Activated B cell treated with CpG ODN at 0.5 μM for 24 hours (primary cell): ENCODE data around the gene ABL1. TPM values are rescaled to one million over a fixed set of nuclear protein-coding genes. Genes with fewer than 3 reads are reported as not detected.

Experiments
- ATAC-seq: fragments of 200-7000 bp; cut with Tn5 transposase; one replicate; pipeline ENCODE4 v1.10.0; 2021; ENCODE audit warnings: low read depth, mild to moderate bottlenecking, moderate library complexity
- CTCF ChIA-PET: fragments of 350-600 bp; sonication (Branson Sonifier 250); formaldehyde crosslinking; loops from one replicate; lab custom pipeline; 2021; ENCODE audit warnings: antibody characterized with exemption; lab: Charles Lee
- POLR2A ChIA-PET: fragments of 350-600 bp; sonication (Branson Sonifier 250); formaldehyde crosslinking; loops from one replicate; lab custom pipeline; 2021; ENCODE audit warnings: antibody characterized with exemption; lab: Charles Lee
- DNase-seq: peaks from one replicate; pipeline ENCODE4 v3.0.0; 2022
- H3K27ac Mint-ChIP-seq: one replicate; pipeline ENCODE4 v1.8.0; 2020; ENCODE audit warnings: mixed read lengths
- H3K27me3 Mint-ChIP-seq: one replicate; pipeline ENCODE4 v1.8.0; 2021; ENCODE audit warnings: mixed read lengths
- H3K36me3 Mint-ChIP-seq: one replicate; pipeline ENCODE4 v1.8.0; 2021; ENCODE audit warnings: low read depth, mixed read lengths
- H3K4me1 Mint-ChIP-seq: one replicate; pipeline ENCODE4 v1.8.0; 2021; ENCODE audit warnings: mixed read lengths
- H3K4me3 Mint-ChIP-seq: one replicate; pipeline ENCODE4 v1.8.0; 2020; ENCODE audit warnings: mild to moderate bottlenecking, mixed read lengths
- H3K9me3 Mint-ChIP-seq: one replicate; pipeline ENCODE4 v1.8.0; 2020; ENCODE audit warnings: mixed read lengths
- intact Hi-C: fragments of 100-400 bp; cut with micrococcal nuclease; formaldehyde crosslinking; loops from one replicate; pipeline ENCODE4 v1.15.1; 2024
- total RNA-seq: library from RNA; stranded (reverse); gene quantifications from 2 replicates; pipeline ENCODE4 v1.2.3, GENCODE V29; 2022
- TF ChIP-seq, protein P1 (sequence below): fragments of 200-600 bp; IDR thresholded peaks from one replicate; pipeline ENCODE4 v1.8.0; 2022; ENCODE audit warnings: antibody characterized with exemption, mild to moderate bottlenecking

The ABL1 gene
- total RNA-seq, 1 donor from 2014 or later, result 41.6 TPM

DNA sequence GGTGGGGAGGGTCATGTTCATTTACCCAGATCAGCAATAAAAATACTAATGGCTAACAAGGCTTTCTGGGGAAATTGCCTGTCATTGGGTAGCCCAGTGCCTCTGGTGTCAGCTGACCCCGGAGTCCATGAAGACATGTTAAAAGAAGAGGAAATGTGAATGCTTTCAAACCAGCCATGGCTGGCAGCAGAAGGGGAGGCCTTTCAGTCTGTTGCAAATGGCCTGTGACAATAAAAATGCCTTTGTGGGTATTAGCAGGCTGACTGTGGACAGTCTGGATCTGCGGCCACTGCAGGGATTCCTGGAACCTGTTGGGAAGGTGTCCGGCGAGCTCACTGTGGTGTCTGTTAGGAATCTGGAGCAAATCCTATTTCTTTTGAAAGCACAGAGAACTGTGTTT lies 7.5 kb downstream of the ABL1 start:
- Mint-ChIP-seq H3K4me1 (peaks cover 24% of the 10 kb centered on the region), H3K36me3 (no peaks in the 10 kb centered on the region), H3K4me3 (no peak overlapping the region), H3K27me3 (no peaks in the 10 kb centered on the region), H3K27ac (no peak overlapping the region), H3K9me3 (no peaks in the 10 kb centered on the region)
- TF ChIP-seq, protein P1, sequence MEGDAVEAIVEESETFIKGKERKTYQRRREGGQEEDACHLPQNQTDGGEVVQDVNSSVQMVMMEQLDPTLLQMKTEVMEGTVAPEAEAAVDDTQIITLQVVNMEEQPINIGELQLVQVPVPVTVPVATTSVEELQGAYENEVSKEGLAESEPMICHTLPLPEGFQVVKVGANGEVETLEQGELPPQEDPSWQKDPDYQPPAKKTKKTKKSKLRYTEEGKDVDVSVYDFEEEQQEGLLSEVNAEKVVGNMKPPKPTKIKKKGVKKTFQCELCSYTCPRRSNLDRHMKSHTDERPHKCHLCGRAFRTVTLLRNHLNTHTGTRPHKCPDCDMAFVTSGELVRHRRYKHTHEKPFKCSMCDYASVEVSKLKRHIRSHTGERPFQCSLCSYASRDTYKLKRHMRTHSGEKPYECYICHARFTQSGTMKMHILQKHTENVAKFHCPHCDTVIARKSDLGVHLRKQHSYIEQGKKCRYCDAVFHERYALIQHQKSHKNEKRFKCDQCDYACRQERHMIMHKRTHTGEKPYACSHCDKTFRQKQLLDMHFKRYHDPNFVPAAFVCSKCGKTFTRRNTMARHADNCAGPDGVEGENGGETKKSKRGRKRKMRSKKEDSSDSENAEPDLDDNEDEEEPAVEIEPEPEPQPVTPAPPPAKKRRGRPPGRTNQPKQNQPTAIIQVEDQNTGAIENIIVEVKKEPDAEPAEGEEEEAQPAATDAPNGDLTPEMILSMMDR, result no peak
- intact Hi-C loops, result no loop called here
- ChIA-PET POLR2A (no interaction called here), CTCF (interaction anchor here (1.5 kb wide), 1 partner anchor 204 kb away, joined by 3 read pairs; no protein-coding TSS in a partner anchor)
- ATAC-seq (no peak), DNase-seq (no peak)

DNA sequence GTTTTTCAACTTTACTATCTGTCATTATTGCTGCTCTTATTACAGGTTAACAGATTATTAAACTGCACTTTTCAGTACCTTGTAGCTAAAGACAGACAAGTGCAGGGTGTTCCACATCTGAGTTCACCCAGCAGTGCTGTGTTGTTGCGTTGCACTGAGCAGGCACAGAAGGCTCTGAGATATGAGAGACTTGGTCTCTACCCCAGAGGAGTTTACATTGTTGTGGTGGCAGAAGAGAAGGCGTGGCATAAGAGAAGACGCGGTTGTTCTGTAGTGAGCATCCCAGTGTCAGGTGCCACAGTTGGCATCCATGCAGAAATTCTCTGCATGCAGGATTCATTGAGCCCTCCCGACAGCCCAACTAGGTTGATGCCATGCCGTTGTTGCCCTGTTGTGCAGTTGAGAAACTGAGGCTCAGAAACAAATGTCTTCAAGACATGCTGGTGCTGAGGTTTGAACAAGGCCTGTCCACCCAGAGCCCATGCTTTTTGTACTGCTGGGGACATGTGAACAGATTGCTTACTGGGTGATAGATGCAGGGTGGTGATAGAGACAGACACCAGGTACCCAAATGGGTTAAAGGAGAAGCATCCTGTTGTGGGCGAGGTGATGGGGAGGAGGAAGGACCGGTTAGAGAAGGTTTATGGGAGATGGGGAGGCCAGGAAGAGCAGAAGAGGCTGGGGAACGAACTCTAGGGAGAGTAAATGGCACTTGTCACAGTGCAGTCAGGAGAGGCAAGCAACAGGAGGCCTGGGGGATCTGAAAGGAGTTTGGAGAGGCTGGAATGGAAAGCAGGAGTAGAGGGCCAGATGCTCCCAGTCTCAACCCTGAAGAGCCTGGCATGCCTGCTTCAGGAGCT lies 8.2 kb downstream of the ABL1 start:
- ChIA-PET POLR2A (no interaction called here), CTCF (interaction anchor here (1.5 kb wide), 1 partner anchor 203 kb away, joined by 3 read pairs; no protein-coding TSS in a partner anchor)
- H3K27me3 Mint-ChIP-seq, result no peaks in the 10 kb centered on the region
- intact Hi-C loops, result no loop called here
- H3K4me3 Mint-ChIP-seq, result no peak overlapping the region
- H3K9me3 Mint-ChIP-seq, result no peaks in the 10 kb centered on the region
- DNase-seq (no peak), ATAC-seq (no peak)
- peaks cover 20% of the 10 kb centered on the region for H3K4me1 Mint-ChIP-seq
- TF ChIP-seq, protein P1, result no peak
- H3K27ac Mint-ChIP-seq, result no peak overlapping the region
- H3K36me3 Mint-ChIP-seq, result no peaks in the 10 kb centered on the region

DNA sequence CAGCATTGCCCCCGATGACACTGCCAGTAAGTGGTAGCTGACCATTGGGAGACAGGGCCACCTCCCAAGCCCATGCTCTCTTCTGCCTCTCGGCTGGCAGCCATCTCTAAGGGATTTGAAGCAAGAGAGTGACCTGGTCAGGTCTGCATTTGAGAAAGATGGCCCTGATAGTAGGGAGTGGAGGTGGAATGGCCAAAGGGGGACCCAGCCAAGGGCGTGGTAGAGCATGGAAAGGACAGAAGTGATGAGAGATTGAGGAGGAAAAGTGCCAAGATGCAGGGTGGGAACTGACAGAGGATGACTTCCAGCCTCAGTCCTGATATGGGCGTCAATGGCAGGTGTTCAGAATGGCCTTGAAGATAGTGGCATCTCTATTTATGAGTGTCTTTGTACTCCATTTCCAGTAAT lies 9.0 kb downstream of the ABL1 start:
- Mint-ChIP-seq H3K9me3 (no peaks in the 10 kb centered on the region), H3K27ac (no peak overlapping the region), H3K4me1 (peaks cover 15% of the 10 kb centered on the region), H3K27me3 (no peaks in the 10 kb centered on the region), H3K4me3 (no peak overlapping the region), H3K36me3 (no peaks in the 10 kb centered on the region)
- intact Hi-C loops, result no loop called here
- DNase-seq (no peak), ATAC-seq (no peak)
- TF ChIP-seq, protein P1, result no peak
- POLR2A ChIA-PET, result interaction anchor here (0.7 kb wide), 1 partner anchor 114 kb away, joined by 3 read pairs; no protein-coding TSS in a partner anchor
- CTCF ChIA-PET, result no interaction called here

DNA sequence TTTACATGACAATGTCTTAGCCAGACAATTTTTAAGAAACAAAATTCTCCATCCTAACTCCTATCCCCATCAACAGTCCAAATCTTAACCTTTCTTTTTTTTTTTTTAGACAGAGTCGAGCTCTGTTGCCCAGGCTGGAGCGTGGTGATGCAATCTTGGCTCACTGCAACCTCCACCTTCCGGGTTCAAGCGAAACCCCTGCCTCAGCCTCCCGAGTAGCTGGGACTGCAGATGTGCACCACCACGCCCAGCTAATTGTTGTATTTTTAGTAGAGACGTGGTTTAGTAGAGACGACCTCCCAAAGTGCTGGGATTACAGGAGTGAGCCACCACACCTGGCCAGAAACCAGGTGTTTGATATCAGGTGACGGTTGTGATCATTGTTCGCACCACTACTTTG lies 10.2 kb downstream of the ABL1 start:
- Mint-ChIP-seq H3K9me3 (no peaks in the 10 kb centered on the region), H3K4me3 (no peak overlapping the region), H3K27me3 (no peaks in the 10 kb centered on the region), H3K27ac (no peak overlapping the region), H3K4me1 (peaks cover 11% of the 10 kb centered on the region), H3K36me3 (no peaks in the 10 kb centered on the region)
- no peak for ATAC-seq
- no peak for DNase-seq
- POLR2A ChIA-PET, result no interaction called here
- CTCF ChIA-PET, result no interaction called here
- TF ChIP-seq, protein P1, result no peak
- intact Hi-C loops, result no loop called here

DNA sequence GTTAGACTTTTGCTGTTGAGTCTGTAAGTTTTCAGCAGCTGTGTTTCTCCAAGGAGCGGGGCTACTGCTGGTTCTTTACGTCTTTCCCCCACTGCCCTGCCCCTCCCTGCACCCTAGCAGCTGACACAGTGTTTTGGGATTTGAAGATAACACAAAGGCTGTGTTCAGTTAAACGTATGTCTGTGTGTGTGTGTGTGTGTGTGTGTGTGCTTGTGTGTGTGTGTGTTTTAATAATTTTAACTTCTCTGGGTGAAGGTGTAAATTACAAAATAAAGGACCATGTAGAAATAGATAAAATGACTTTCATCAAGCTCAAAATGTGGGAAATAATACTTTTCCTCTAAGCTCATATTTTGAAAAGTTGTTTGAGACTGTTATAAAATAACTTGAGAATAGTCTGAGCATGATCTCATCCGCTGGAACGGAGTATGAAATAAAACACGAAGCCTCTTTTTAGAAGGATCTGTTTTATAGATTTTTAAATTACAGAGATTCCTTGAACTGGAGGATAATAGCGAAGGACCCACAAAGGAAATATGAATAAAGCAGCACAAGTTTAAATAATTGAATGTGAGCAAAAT lies 10.9 kb downstream of the ABL1 start:
- H3K27me3 Mint-ChIP-seq, result no peaks in the 10 kb centered on the region
- CTCF ChIA-PET, result no interaction called here
- DNase-seq (no peak), ATAC-seq (no peak)
- H3K36me3 Mint-ChIP-seq, result no peaks in the 10 kb centered on the region
- no peak overlapping the region for H3K4me3 Mint-ChIP-seq
- no peaks in the 10 kb centered on the region for H3K9me3 Mint-ChIP-seq
- POLR2A ChIA-PET, result interaction anchor here (0.7 kb wide), 1 partner anchor 856 kb away, joined by 3 read pairs; no protein-coding TSS in a partner anchor
- intact Hi-C loops, result no loop called here
- TF ChIP-seq, protein P1, result no peak
- H3K27ac Mint-ChIP-seq, result no peak overlapping the region
- H3K4me1 Mint-ChIP-seq, result peaks cover 11% of the 10 kb centered on the region
